Ovary (tissue), 3 donors: ENCODE measurements around the gene IP6K3.

Source experiments
- CTCF ChIP-seq, 3 donors: fragments of 450-650 bp in 2 of 3; fragments of 200-600 bp in 1 of 3; IDR thresholded peaks; one replicate each; pipeline versions ENCODE4 v1.5.1 to v1.8.0; 2016 to 2022; ENCODE audit warnings: antibody characterized with exemption in 3 of 3, mild to moderate bottlenecking in 1 of 3
- EP300 ChIP-seq: sonication (generic); formaldehyde crosslinking; IDR thresholded peaks from one replicate; pipeline ENCODE4 v1.6.1; 2017; ENCODE audit warnings: antibody characterized with exemption
- POLR2A ChIP-seq: fragments of 450-650 bp; IDR thresholded peaks from one replicate; pipeline ENCODE4 v1.6.1; 2017; ENCODE audit warnings: antibody characterized with exemption, mild to moderate bottlenecking, moderate library complexity
- donor health status: DM: no; HTN: no; CAD: no.

GRCh38 chr6:33691456-33692077 lies 55.1 kb downstream of the IP6K3 start:
- TF ChIP-seq CTCF (IDR thresholded peaks at IDR 0.05), result no peak
- TF ChIP-seq POLR2A, result no peak
- no peak for TF ChIP-seq EP300
